PFSK-1 (cell line): Measurements from ENCODE around the gene MAPK1.

Source experiments
- POLR2AphosphoS5 ChIP-seq: IDR thresholded peaks from 2 replicates; pipeline ENCODE4 v1.6.1; 2012; ENCODE audit warnings: low read depth, mild to moderate bottlenecking, control low read depth, low read length, moderate library complexity
- REST ChIP-seq, 2 experiments: IDR thresholded peaks; 2 replicates each; pipeline versions ENCODE4 v1.6.1 to v1.8.0; 2011 to 2012; ENCODE audit warnings: low read depth in 2 of 2, low read length in 2 of 2, control low read depth in 1 of 2, inconsistent platforms in 1 of 2, mild to moderate bottlenecking in 1 of 2, moderate library complexity in 1 of 2; ENCODE audit not compliant: insufficient read depth in 1 of 2
- SIN3A ChIP-seq: IDR thresholded peaks from 2 replicates; pipeline ENCODE4 v1.6.1; 2012; ENCODE audit warnings: mild to moderate bottlenecking, low read length, moderate library complexity, borderline replicate concordance; ENCODE audit not compliant: insufficient read depth
- TAF1 ChIP-seq: IDR thresholded peaks from 2 replicates; pipeline ENCODE4 v1.6.1; 2012; ENCODE audit warnings: low read length, control low read depth, borderline replicate concordance; ENCODE audit not compliant: insufficient read depth

- no peak for TF ChIP-seq TAF1
- no peak for TF ChIP-seq POLR2AphosphoS5
- no peak for TF ChIP-seq SIN3A
- TF ChIP-seq REST (IDR thresholded peaks at IDR 0.05; ENCODE audit: insufficient read depth in 1 of 2, low read depth in 2 of 2, low read length in 2 of 2): no peak
Measured at GRCh38 chr22:21876486-21877176, 9.2 kb upstream of the MAPK1 start.
